Nephron progenitor cell (in vitro differentiated cells): ENCODE data around the gene OR2Z1.

Experiments
- DNase-seq: peaks from one replicate; pipeline ENCODE4 v3.0.0; 2021
- H3K27ac Mint-ChIP-seq: 2 replicates; pipeline ENCODE4 v1.8.0; 2021; ENCODE audit warnings: mild to moderate bottlenecking, moderate library complexity, mixed read lengths
- H3K27me3 Mint-ChIP-seq: 2 replicates; pipeline ENCODE4 v1.8.0; 2021; ENCODE audit warnings: mild to moderate bottlenecking, low read depth, mixed read lengths; ENCODE audit not compliant: poor library complexity
- H3K36me3 Mint-ChIP-seq: 2 replicates; pipeline ENCODE4 v1.8.0; 2021; ENCODE audit warnings: low read depth, mixed read lengths
- H3K4me1 Mint-ChIP-seq: 2 replicates; pipeline ENCODE4 v1.8.0; 2021; ENCODE audit warnings: mixed read lengths
- H3K4me3 Mint-ChIP-seq: 2 replicates; pipeline ENCODE4 v1.8.0; 2021; ENCODE audit warnings: mild to moderate bottlenecking, moderate library complexity, mixed read lengths
- H3K9me3 Mint-ChIP-seq: 2 replicates; pipeline ENCODE4 v1.8.0; 2021; ENCODE audit warnings: mild to moderate bottlenecking, moderate library complexity, mixed read lengths
- TF ChIP-seq, protein P1 (sequence below): fragments of 200-600 bp; sonication (generic); IDR thresholded peaks from 2 replicates; pipeline ENCODE4 v1.5.0; 2021; ENCODE audit warnings: antibody characterized with exemption

Gene OR2Z1

GRCh38 chr19:8688930-8689329 is 32.5 kb upstream of the OR2Z1 start:
- DNase-seq = no peak
- TF ChIP-seq, protein P1, sequence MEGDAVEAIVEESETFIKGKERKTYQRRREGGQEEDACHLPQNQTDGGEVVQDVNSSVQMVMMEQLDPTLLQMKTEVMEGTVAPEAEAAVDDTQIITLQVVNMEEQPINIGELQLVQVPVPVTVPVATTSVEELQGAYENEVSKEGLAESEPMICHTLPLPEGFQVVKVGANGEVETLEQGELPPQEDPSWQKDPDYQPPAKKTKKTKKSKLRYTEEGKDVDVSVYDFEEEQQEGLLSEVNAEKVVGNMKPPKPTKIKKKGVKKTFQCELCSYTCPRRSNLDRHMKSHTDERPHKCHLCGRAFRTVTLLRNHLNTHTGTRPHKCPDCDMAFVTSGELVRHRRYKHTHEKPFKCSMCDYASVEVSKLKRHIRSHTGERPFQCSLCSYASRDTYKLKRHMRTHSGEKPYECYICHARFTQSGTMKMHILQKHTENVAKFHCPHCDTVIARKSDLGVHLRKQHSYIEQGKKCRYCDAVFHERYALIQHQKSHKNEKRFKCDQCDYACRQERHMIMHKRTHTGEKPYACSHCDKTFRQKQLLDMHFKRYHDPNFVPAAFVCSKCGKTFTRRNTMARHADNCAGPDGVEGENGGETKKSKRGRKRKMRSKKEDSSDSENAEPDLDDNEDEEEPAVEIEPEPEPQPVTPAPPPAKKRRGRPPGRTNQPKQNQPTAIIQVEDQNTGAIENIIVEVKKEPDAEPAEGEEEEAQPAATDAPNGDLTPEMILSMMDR = no peak
- peaks cover 22% of the 10 kb centered on the region for H3K27me3 Mint-ChIP-seq
- H3K36me3 Mint-ChIP-seq = no peaks in the 10 kb centered on the region
- H3K9me3 Mint-ChIP-seq = peaks cover 28% of the 10 kb centered on the region
- no peak overlapping the region for H3K4me3 Mint-ChIP-seq
- no peaks in the 10 kb centered on the region for H3K4me1 Mint-ChIP-seq
- no peak overlapping the region for H3K27ac Mint-ChIP-seq

GRCh38 chr19:8690753-8691539 is 30.5 kb upstream of the OR2Z1 start:
- H3K4me1 Mint-ChIP-seq = no peaks in the 10 kb centered on the region
- no peak overlapping the region for H3K4me3 Mint-ChIP-seq
- TF ChIP-seq, protein P1 = no peak
- no peak for DNase-seq
- no peak overlapping the region for H3K27ac Mint-ChIP-seq
- H3K27me3 Mint-ChIP-seq = peaks cover 27% of the 10 kb centered on the region
- H3K9me3 Mint-ChIP-seq = peaks cover 24% of the 10 kb centered on the region
- H3K36me3 Mint-ChIP-seq = no peaks in the 10 kb centered on the region

DNA sequence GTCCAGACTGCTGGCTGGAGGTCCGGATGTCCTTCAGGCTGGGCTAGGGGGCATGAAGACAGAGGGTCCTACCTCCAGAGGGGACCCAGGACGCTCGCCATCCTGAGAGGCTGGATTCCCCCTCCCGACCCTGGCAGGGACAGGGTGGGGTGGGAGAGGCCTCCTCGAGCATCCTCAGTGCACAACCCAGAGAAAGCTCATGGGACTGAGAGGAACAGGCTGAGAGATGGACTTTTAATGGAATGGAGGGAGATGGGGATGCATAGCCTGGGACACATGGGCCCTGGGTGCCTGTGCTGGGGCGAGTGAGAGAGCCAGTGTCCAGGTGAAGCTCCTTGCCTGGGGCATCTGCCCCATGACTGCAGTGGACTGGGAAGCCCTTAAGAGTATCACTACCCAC is 25.9 kb upstream of the OR2Z1 start:
- peaks cover 44% of the 10 kb centered on the region for H3K27me3 Mint-ChIP-seq
- no peak overlapping the region for H3K4me3 Mint-ChIP-seq
- H3K4me1 Mint-ChIP-seq = no peaks in the 10 kb centered on the region
- peaks cover 32% of the 10 kb centered on the region for H3K9me3 Mint-ChIP-seq
- H3K36me3 Mint-ChIP-seq = no peaks in the 10 kb centered on the region
- TF ChIP-seq, protein P1 = no peak
- no peak for DNase-seq
- no peak overlapping the region for H3K27ac Mint-ChIP-seq

- no peaks in the 10 kb centered on the region for H3K36me3 Mint-ChIP-seq
- peaks cover 44% of the 10 kb centered on the region for H3K27me3 Mint-ChIP-seq
- DNase-seq = no peak
- H3K4me1 Mint-ChIP-seq = no peaks in the 10 kb centered on the region
- TF ChIP-seq, protein P1 = no peak
- H3K9me3 Mint-ChIP-seq = peaks cover 28% of the 10 kb centered on the region
- no peak overlapping the region for H3K4me3 Mint-ChIP-seq
- H3K27ac Mint-ChIP-seq = no peak overlapping the region
These were observed 25.5 kb upstream of the OR2Z1 start for GRCh38 chr19:8695911-8696310.

- H3K9me3 Mint-ChIP-seq = peaks cover 27% of the 10 kb centered on the region
- no peak for DNase-seq
- TF ChIP-seq, protein P1 = no peak
- peaks cover 40% of the 10 kb centered on the region for H3K27me3 Mint-ChIP-seq
- H3K27ac Mint-ChIP-seq = no peak overlapping the region
- no peaks in the 10 kb centered on the region for H3K4me1 Mint-ChIP-seq
- H3K36me3 Mint-ChIP-seq = no peaks in the 10 kb centered on the region
- H3K4me3 Mint-ChIP-seq = no peak overlapping the region
These were observed 24.4 kb upstream of the OR2Z1 start for GRCh38 chr19:8696993-8697392.
